ENCODE data around the gene SLC25A13.

SLC25A13 gene

GRCh38 chr7:96285579-96285978 is 36.3 kb downstream of the SLC25A13 start:
- no peaks in the 10 kb centered on the region for H3K9me3 ChIP-seq
- H3K27me3 ChIP-seq = no peaks in the 10 kb centered on the region
- no peak overlapping the region for H3K4me3 ChIP-seq (ENCODE audit: low read depth in 1 of 2, low read length in 1 of 2)
- TF ChIP-seq CTCF (IDR thresholded peaks at IDR 0.05) = no peak
- H3K27ac ChIP-seq = no peak overlapping the region
- peaks cover 22 to 34% of the 10 kb centered on the region in 2 experiments for H3K4me1 ChIP-seq (ENCODE audit: control insufficient read depth in 1 of 2, insufficient read depth in 1 of 2, low read depth in 1 of 2, low read length in 1 of 2)
- H3K36me3 ChIP-seq = no peaks in the 10 kb centered on the region

- no peaks in the 10 kb centered on the region for H3K9me3 ChIP-seq
- H3K36me3 ChIP-seq = no peaks in the 10 kb centered on the region
- no peaks in the 10 kb centered on the region for H3K27me3 ChIP-seq
- TF ChIP-seq CTCF (IDR thresholded peaks at IDR 0.05) = no peak
- no peak overlapping the region for H3K4me3 ChIP-seq (ENCODE audit: low read depth in 1 of 2, low read length in 1 of 2)
- H3K27ac ChIP-seq = no peak overlapping the region
- peaks cover 22 to 34% of the 10 kb centered on the region in 2 experiments for H3K4me1 ChIP-seq (ENCODE audit: control insufficient read depth in 1 of 2, insufficient read depth in 1 of 2, low read depth in 1 of 2, low read length in 1 of 2)
Observed at GRCh38 chr7:96284835-96285234, 37.1 kb downstream of the SLC25A13 start.

GRCh38 chr7:96284240-96284639 is 37.7 kb downstream of the SLC25A13 start:
- H3K4me1 ChIP-seq (ENCODE audit: control insufficient read depth in 1 of 2, insufficient read depth in 1 of 2, low read depth in 1 of 2, low read length in 1 of 2) = peaks cover 22 to 34% of the 10 kb centered on the region in 2 experiments
- no peak overlapping the region for H3K27ac ChIP-seq
- H3K9me3 ChIP-seq = no peaks in the 10 kb centered on the region
- H3K27me3 ChIP-seq = no peaks in the 10 kb centered on the region
- H3K4me3 ChIP-seq (ENCODE audit: low read depth in 1 of 2, low read length in 1 of 2) = no peak overlapping the region
- H3K36me3 ChIP-seq = no peaks in the 10 kb centered on the region
- TF ChIP-seq CTCF (IDR thresholded peaks at IDR 0.05) = no peak

GRCh38 chr7:96282835-96283234 is 39.1 kb downstream of the SLC25A13 start:
- no peak overlapping the region for H3K27ac ChIP-seq
- no peaks in the 10 kb centered on the region for H3K27me3 ChIP-seq
- H3K4me1 ChIP-seq (ENCODE audit: control insufficient read depth in 1 of 2, insufficient read depth in 1 of 2, low read depth in 1 of 2, low read length in 1 of 2) = peaks cover 22 to 32% of the 10 kb centered on the region in 2 experiments
- H3K9me3 ChIP-seq = no peaks in the 10 kb centered on the region
- no peak for TF ChIP-seq CTCF (IDR thresholded peaks at IDR 0.05)
- H3K4me3 ChIP-seq (ENCODE audit: low read depth in 1 of 2, low read length in 1 of 2) = no peak overlapping the region
- no peaks in the 10 kb centered on the region for H3K36me3 ChIP-seq

- Histone ChIP-seq H3K4me1 (ENCODE audit: control insufficient read depth in 1 of 2, insufficient read depth in 1 of 2, low read depth in 1 of 2, low read length in 1 of 2) (peaks cover 0 to under 1% of the 10 kb centered on the region in 2 experiments), H3K4me3 (ENCODE audit: low read depth in 1 of 2, low read length in 1 of 2) (no peak overlapping the region), H3K36me3 (peaks cover 6% of the 10 kb centered on the region), H3K27me3 (no peaks in the 10 kb centered on the region), H3K27ac (no peak overlapping the region), H3K9me3 (no peaks in the 10 kb centered on the region)
- no peak for TF ChIP-seq CTCF (IDR thresholded peaks at IDR 0.05)
Observed at GRCh38 chr7:96277921-96278320, 44.0 kb downstream of the SLC25A13 start.

- Histone ChIP-seq H3K4me1 (ENCODE audit: control insufficient read depth in 1 of 2, insufficient read depth in 1 of 2, low read depth in 1 of 2, low read length in 1 of 2) (no peaks in the 10 kb centered on the region), H3K27me3 (no peaks in the 10 kb centered on the region), H3K9me3 (no peaks in the 10 kb centered on the region), H3K4me3 (ENCODE audit: low read depth in 1 of 2, low read length in 1 of 2) (no peak overlapping the region), H3K36me3 (peaks cover 6% of the 10 kb centered on the region), H3K27ac (no peak overlapping the region)
- no peak for TF ChIP-seq CTCF (IDR thresholded peaks at IDR 0.05)
Observed at GRCh38 chr7:96276019-96276418, 45.9 kb downstream of the SLC25A13 start.

All from neutrophil (primary cell).